IPS-11a (cell line): ENCODE data around the gene GZMH.
"Not testable (repeated sequence)": the region's sequence is repeated elsewhere in the genome, so short reads cannot be mapped to it uniquely, and the experiment has no call there.

Source experiments
- H3K4me3 ChIP-seq: one replicate; pipeline ENCODE4 v1.5.1; 2013; ENCODE audit warnings: low read depth, low read length, control low read depth

Gene GZMH

GRCh38 chr14:24595073-24595808 is 14.2 kb downstream of the GZMH start:
- H3K4me3 ChIP-seq, result no peak overlapping the region

- not testable (repeated sequence) for H3K4me3 ChIP-seq
Observed at GRCh38 chr14:24591004-24591403, 18.5 kb downstream of the GZMH start.

GRCh38 chr14:24584402-24584801 is 25.1 kb downstream of the GZMH start:
- not testable (repeated sequence) for H3K4me3 ChIP-seq

- H3K4me3 ChIP-seq, result no peak overlapping the region
Observed at GRCh38 chr14:24578558-24578957, 30.9 kb downstream of the GZMH start.

GRCh38 chr14:24576771-24577170 is 32.7 kb downstream of the GZMH start:
- H3K4me3 ChIP-seq, result no peak overlapping the region

GRCh38 chr14:24576182-24576581 is 33.3 kb downstream of the GZMH start, which contains the start of gene CTSG:
Gene CTSG, minus strand, starts transcription at chr14:24576250. Its CDS starts 27 bp downstream, at chr14:24576223.
- H3K4me3 ChIP-seq, result no peak within 1 kb of the TSS

- no peak overlapping the region for H3K4me3 ChIP-seq
Observed at GRCh38 chr14:24574206-24574774, 35.2 kb downstream of the GZMH start.

- no peak overlapping the region for H3K4me3 ChIP-seq
Observed at GRCh38 chr14:24566318-24566717, 43.2 kb downstream of the GZMH start.

- no peak overlapping the region for H3K4me3 ChIP-seq
Observed at GRCh38 chr14:24565766-24566165, 43.7 kb downstream of the GZMH start.

GRCh38 chr14:24563505-24563904 is 46.0 kb downstream of the GZMH start:
- no peak overlapping the region for H3K4me3 ChIP-seq

GRCh38 chr14:24556756-24557155 is 52.7 kb downstream of the GZMH start:
- H3K4me3 ChIP-seq, result no peak overlapping the region
